Measurements from ENCODE around the gene LRBA. TPM values are rescaled to one million over a fixed set of nuclear protein-coding genes. Genes with fewer than 3 reads are reported as not detected.

Gene LRBA
- total and polyA plus RNA-seq, 9 of the 15 experiments (the other 6 are each of a cell fraction or from before 2014, with no cell fraction given): 24.2 to 88.7 (median 59.7) TPM

- peak in 2 of 4 experiments; percentile 32 to 66 for DNase-seq (ENCODE audit: extremely low read depth in 1 of 4, low spot score in 3 of 4)
- Histone ChIP-seq H3K4me3 (no peak overlapping the region), H3K4me2 (ENCODE audit: insufficient read depth, low read length) (peak overlapping the region; percentile 9; the same call in 1 of the 2 replicates), H3K27ac (ENCODE audit: extremely low read depth, low read depth, low read length) (peak overlapping the region; percentile 26; the same call in 1 of the 3 replicates), H3K4me1 (replicated peaks in 1 of 2; ENCODE audit: control insufficient read depth in 2 of 2, insufficient read depth in 2 of 2, low read length in 2 of 2) (peaks cover 6 to 8% of the 10 kb centered on the region in 2 experiments), H3K9ac (ENCODE audit: insufficient read depth in 1 of 2, low read depth in 2 of 2, low read length in 2 of 2) (peak overlapping the region in 1 of 2 experiments; percentile 15; a peak in 1 of 4 replicates), H3K36me3 (ENCODE audit: control insufficient read depth, insufficient read depth, low read length) (no peaks in the 10 kb centered on the region), H3K79me2 (ENCODE audit: control insufficient read depth, insufficient read depth, low read length) (peaks cover 85% of the 10 kb centered on the region), H2AFZ (ENCODE audit: low read depth, low read length) (no peak overlapping the region), H3K9me1 (ENCODE audit: control insufficient read depth, insufficient read depth, low read length) (no peaks in the 10 kb centered on the region), H3K9me3 (replicated peaks; ENCODE audit: control insufficient read depth, insufficient read depth, low read depth, low read length) (no peaks in the 10 kb centered on the region), H4K20me1 (replicated peaks; ENCODE audit: control insufficient read depth, insufficient read depth, low read length) (no peaks in the 10 kb centered on the region), H3K27me3 (ENCODE audit: control insufficient read depth in 2 of 2, insufficient read depth in 2 of 2, low read length in 2 of 2) (no peaks in the 10 kb centered on the region)
- 82% methylated on average over 2 of the region's 2 CpGs for WGBS (ENCODE audit: insufficient coverage, low coverage, missing lambda C conversion rate)
- intact Hi-C loops (cut with micrococcal nuclease) (no loop called here), in situ Hi-C loops (cut with MboI) (no loop called here)
- FAIRE-seq: peak; percentile 37
- no TSS peak for BruUV-seq (replicated peaks)
- ATAC-seq: peak; percentile 75
- CTCF ChIA-PET (ENCODE audit: low intra/inter-chr PET ratio): no interaction called here
- POLR2A ChIA-PET: no interaction called here
- TF ChIP-seq CBX3 (IDR thresholded peaks at IDR 0.05; ENCODE audit: borderline replicate concordance in 1 of 2, low read length in 2 of 2) (peak in 1 of 2 experiments; percentile 75; a peak in 1 of 3 replicates), NFYB (IDR thresholded peaks at IDR 0.05; ENCODE audit: extremely low read depth, insufficient read length) (no peak), MEF2A (IDR thresholded peaks at IDR 0.05; ENCODE audit: control insufficient read depth, low read depth, low read length) (peak; percentile 76; the same call in 1 of the 2 replicates), HMG20B (CRISPR knock-in tag; IDR thresholded peaks at IDR 0.05) (no peak), ESRRA (IDR thresholded peaks at IDR 0.05; ENCODE audit: borderline replicate concordance, low read depth) (peak; percentile 64; the same call in 1 of the 2 replicates), ZNF282 (CRISPR knock-in tag; IDR thresholded peaks at IDR 0.05) (no peak), ZNF583 (CRISPR knock-in tag; IDR thresholded peaks at IDR 0.05) (no peak), ZNF395 (CRISPR knock-in tag; IDR thresholded peaks at IDR 0.05) (0 out of 2 replicates have a peak, but pooled peaks have one; percentile 32), NR2C1 (IDR thresholded peaks at IDR 0.05) (peak; percentile 70; the same call in 1 of the 2 replicates), NR2C1 (tag; IDR thresholded peaks at IDR 0.05) (peak; percentile 58), NR2C2 (CRISPR knock-in tag; IDR thresholded peaks at IDR 0.05) (no peak), NR2C2 (tag; IDR thresholded peaks at IDR 0.05) (peak; percentile 69), ZNF175 (CRISPR knock-in tag; IDR thresholded peaks at IDR 0.05; ENCODE audit: low read depth) (0 out of 2 replicates have a peak, but pooled peaks have one; percentile 30), ATF7 (IDR thresholded peaks at IDR 0.05) (peak; percentile 16; the same call in 1 of the 2 replicates)
- TF ChIP-seq, protein P1, sequence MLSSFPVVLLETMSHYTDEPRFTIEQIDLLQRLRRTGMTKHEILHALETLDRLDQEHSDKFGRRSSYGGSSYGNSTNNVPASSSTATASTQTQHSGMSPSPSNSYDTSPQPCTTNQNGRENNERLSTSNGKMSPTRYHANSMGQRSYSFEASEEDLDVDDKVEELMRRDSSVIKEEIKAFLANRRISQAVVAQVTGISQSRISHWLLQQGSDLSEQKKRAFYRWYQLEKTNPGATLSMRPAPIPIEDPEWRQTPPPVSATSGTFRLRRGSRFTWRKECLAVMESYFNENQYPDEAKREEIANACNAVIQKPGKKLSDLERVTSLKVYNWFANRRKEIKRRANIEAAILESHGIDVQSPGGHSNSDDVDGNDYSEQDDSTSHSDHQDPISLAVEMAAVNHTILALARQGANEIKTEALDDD (IDR thresholded peaks at IDR 0.05): peak; percentile 18; the same call in 1 of the 2 replicates
- TF ChIP-seq, protein P2, sequence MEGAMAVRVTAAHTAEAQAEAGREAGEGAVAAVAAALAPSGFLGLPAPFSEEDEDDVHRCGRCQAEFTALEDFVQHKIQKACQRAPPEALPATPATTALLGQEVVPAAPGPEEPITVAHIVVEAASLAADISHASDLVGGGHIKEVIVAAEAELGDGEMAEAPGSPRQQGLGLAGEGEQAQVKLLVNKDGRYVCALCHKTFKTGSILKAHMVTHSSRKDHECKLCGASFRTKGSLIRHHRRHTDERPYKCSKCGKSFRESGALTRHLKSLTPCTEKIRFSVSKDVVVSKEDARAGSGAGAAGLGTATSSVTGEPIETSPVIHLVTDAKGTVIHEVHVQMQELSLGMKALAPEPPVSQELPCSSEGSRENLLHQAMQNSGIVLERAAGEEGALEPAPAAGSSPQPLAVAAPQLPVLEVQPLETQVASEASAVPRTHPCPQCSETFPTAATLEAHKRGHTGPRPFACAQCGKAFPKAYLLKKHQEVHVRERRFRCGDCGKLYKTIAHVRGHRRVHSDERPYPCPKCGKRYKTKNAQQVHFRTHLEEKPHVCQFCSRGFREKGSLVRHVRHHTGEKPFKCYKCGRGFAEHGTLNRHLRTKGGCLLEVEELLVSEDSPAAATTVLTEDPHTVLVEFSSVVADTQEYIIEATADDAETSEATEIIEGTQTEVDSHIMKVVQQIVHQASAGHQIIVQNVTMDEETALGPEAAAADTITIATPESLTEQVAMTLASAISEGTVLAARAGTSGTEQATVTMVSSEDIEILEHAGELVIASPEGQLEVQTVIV (CRISPR knock-in tag; IDR thresholded peaks at IDR 0.05; ENCODE audit: borderline replicate concordance): no peak
These were observed 64.3 kb downstream of the LRBA start for GRCh38 chr4:150950657-150951288.

Measured in K562 (cell line).